ENCODE measurements around the gene PCDHGB4. TPM values are rescaled to one million over a fixed set of nuclear protein-coding genes. Genes with fewer than 3 reads are reported as not detected.

PCDHGB4 gene
- total and polyA plus RNA-seq, 10 of the 15 experiments (the other 5 are each of a cell fraction or from before 2014, with no cell fraction given) = 0.02 to 0.20 (median 0.04) TPM; not detected in 4

- H3K4me2 ChIP-seq (ENCODE audit: control insufficient read depth, insufficient read depth) = no peak overlapping the region
- SMC1A ChIA-PET (ENCODE audit: uncharacterized antibody, unreplicated experiment) = no interaction called here
- ATAC-seq (no peak), FAIRE-seq (no peak), DNase-seq (ENCODE audit: low read depth, low spot score) (no peak)
- H2AFZ ChIP-seq (ENCODE audit: control insufficient read depth, low read depth, low read length) = no peak overlapping the region
- no peak for TF ChIP-seq ZBTB40 (IDR thresholded peaks at IDR 0.05; ENCODE audit: borderline replicate concordance)
- no peak for TF ChIP-seq IRF4 (IDR thresholded peaks at IDR 0.05; ENCODE audit: low read depth, low read length)
- TF ChIP-seq ZNF274 (IDR thresholded peaks at IDR 0.05; ENCODE audit: insufficient read depth, insufficient read length) = no peak
- TF ChIP-seq ZNF622 (IDR thresholded peaks at IDR 0.05) = no peak
- TF ChIP-seq HCFC1 (IDR thresholded peaks at IDR 0.05; ENCODE audit: low read length) = no peak
- no peak for TF ChIP-seq BMI1 (IDR thresholded peaks at IDR 0.05; ENCODE audit: borderline replicate concordance)
- TF ChIP-seq HDAC2 (IDR thresholded peaks at IDR 0.05) = no peak
- no peak for TF ChIP-seq ZNF592 (IDR thresholded peaks at IDR 0.05)
- no peak for TF ChIP-seq MYC (IDR thresholded peaks at IDR 0.05; ENCODE audit: insufficient read depth, insufficient read length, insufficient replicate concordance, low read length, severe bottlenecking)
- intact Hi-C loops (cut with micrococcal nuclease; ENCODE audit: unreplicated experiment) (no loop called here), in situ Hi-C loops (cut with MboI) (no loop called here)
- WGBS (ENCODE audit: insufficient coverage, insufficient replicate concordance, low lambda C conversion rate, missing lambda C conversion rate) = 57% methylated on average over 19 of the region's 19 CpGs
- no peaks in the 10 kb centered on the region for H4K20me1 ChIP-seq (ENCODE audit: control insufficient read depth, insufficient read depth)
- H3K4me3 ChIP-seq = no peak overlapping the region
- no peak overlapping the region for H3K27ac ChIP-seq (ENCODE audit: control insufficient read depth, insufficient read depth)
- BruUV-seq (replicated peaks) = no TSS peak
- POLR2A ChIA-PET = no interaction called here
- CTCF ChIA-PET = interaction anchor here (1.4 kb wide), 1 partner anchor 13 kb away, joined by 3 read pairs; the partner anchor contains the start of gene PCDHGB3
- H3K36me3 ChIP-seq (ENCODE audit: control insufficient read depth in 2 of 2, insufficient read depth in 2 of 2, low read length in 1 of 2) = no peaks in the 10 kb centered on the region
- no peaks in the 10 kb centered on the region for H3K79me2 ChIP-seq (ENCODE audit: control insufficient read depth, insufficient read depth, low read length)
- no peak overlapping the region for H3K9ac ChIP-seq (ENCODE audit: control insufficient read depth, insufficient read depth, low read length)
- no peaks in the 10 kb centered on the region for H3K4me1 ChIP-seq (ENCODE audit: control insufficient read depth, insufficient read depth, low read length)
- RAD21 ChIA-PET (ENCODE audit: unreplicated experiment) = no interaction called here
- peaks cover 4% of the 10 kb centered on the region; the same call in 2 of the 3 replicates for H3K9me3 ChIP-seq (replicated peaks; ENCODE audit: control insufficient read depth, insufficient read depth, low read length)
- H3K27me3 ChIP-seq (replicated peaks in 1 of 2; ENCODE audit: control insufficient read depth in 2 of 2, insufficient read depth in 2 of 2, low read length in 1 of 2) = no peaks in the 10 kb centered on the region
Observed at GRCh38 chr5:141356950-141357349, 30.5 kb upstream of the PCDHGB4 start.

All from GM12878 (cell line).